Stimulated activated CD4-positive, alpha-beta T cell treated with anti-CD3 and anti-CD28 coated beads, Interleukin-1b, Interleukin-23, amount 100 ng/mL, for 1 hour (primary cell): Measurements from ENCODE around the gene DEGS2.

Experiments
- DNase-seq, 2 donors: peaks; one replicate each; pipeline ENCODE4 v3.0.0-alpha.2; 2020; ENCODE audit warnings: low read depth in 2 of 2

DEGS2 gene

DNA sequence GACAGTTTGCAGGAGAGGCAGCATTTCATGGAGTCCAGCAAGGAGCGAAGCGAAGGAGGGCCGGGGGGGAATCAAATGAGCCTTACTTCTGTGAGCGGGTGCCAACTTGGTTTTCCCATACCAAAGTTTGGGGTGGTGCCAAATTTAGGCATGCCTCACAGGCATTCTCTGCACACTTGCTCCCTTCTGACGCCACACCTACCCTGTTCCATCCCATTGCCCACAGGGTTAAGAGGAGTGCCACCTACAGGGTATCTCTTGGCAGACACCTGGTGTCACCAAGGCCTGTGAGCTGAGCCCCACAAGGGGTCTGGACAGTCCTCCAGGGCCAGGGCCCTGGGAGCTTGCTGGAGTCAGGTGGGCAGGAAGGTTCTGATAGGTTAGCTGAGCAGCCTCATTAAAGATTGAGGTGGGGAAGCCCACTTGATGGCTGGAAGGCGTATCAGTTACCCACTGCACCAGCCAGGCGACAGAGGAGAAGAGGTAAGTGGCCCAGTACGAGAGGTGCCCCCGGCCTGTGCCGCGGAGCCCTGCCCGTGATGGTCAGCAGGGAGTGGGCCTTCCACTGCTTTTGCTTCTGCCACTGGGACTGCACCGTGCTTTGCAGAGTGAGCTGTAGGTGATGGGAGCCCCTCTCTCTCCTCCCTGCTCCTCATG is 45.2 kb downstream of the DEGS2 start:
- DNase-seq = no peak

DNA sequence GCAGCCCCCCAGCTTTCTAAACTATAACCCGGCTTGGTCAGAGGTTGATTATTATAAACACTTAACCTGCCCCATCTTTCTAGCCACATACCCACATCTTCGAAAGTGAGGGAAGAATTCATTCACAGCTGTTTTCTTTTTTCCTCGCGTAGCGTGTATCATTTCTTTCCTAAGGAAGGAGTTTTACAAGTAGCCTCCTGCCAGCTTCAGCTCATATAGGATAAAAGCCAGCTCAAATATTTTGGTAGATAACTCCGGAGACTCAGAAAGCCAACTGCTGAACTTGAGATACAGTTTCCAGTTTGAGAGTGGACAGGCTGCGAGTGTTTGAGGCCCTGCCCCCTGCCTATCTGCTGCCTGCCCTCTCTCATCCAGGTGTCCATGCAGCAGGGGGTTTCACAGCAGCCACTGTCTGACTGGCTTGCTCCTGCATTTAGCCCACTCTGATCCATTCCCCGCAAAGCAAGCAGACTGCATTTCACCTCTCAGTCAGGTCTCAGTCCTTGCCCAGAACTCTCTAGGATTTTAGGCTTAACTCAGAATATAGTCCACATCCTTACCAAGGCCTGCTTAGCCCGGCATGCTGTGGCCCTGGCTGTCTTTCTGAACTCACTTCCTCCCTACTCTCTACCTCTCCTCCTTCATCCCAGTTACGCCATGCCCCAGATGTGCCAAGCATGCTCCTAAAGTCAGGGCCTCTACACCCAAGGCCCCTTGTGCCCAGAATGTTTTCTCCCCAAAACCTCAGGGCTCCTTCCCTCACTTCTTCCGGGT is 47.3 kb downstream of the DEGS2 start:
- DNase-seq = no peak

DNA sequence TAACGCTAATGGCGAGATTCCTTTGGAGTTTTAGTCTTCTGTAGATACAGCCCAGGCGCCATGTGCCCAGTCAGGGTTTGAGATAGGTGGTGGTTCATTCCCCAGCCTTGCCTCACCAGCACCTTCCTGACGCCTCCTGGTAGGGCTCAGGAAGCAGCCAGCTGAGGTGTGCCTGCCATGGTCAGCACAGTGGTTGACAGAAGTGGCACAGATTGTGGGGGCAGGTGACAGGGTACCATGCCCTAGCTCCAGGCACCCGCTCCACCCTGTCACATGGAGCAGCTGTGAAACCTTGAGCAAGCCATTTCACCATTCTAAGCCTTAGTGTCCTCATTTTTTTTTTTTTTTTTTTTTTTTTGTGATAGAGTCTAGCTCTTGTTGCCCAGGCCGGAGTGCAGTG is 48.6 kb downstream of the DEGS2 start:
- no peak for DNase-seq

GRCh38 chr14:100109594-100109955 is 49.9 kb downstream of the DEGS2 start:
- no peak for DNase-seq

DNA sequence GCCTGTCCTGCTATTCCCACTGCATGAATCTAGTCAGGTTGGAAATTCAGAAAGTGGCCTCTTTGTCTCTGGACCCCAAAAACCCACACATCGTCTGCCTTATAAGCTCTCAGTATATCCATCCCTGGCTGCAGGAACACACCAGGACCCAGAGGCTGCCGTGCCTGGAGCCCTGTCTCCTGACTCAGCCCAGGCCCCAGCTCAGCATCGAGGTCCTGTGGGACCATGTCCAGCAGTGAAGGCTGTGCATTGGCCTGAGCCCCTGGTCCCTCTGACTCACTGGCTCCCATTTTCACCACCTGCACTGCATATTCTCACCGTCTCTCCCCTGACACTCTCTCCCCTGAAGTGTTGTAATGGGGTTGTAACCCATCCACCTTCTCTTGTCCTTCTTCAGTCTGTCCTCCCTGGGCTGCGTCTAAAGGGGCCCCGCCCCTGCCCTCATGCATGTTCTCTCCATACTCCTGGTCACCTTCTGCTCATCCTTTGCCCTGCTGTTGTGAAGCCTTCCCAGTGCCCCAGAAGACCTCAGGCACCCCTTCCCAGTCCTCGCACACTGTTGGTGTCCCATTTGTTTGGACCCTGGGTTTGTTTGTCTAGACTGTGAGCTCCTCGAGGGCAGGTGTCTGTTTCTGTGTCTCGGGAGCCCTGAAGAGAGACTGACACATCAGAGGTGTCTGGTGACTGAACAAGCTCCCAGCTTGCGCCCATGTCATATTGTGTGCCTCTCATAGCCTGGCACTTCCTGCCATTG is 50.4 kb downstream of the DEGS2 start:
- no peak for DNase-seq

DNA sequence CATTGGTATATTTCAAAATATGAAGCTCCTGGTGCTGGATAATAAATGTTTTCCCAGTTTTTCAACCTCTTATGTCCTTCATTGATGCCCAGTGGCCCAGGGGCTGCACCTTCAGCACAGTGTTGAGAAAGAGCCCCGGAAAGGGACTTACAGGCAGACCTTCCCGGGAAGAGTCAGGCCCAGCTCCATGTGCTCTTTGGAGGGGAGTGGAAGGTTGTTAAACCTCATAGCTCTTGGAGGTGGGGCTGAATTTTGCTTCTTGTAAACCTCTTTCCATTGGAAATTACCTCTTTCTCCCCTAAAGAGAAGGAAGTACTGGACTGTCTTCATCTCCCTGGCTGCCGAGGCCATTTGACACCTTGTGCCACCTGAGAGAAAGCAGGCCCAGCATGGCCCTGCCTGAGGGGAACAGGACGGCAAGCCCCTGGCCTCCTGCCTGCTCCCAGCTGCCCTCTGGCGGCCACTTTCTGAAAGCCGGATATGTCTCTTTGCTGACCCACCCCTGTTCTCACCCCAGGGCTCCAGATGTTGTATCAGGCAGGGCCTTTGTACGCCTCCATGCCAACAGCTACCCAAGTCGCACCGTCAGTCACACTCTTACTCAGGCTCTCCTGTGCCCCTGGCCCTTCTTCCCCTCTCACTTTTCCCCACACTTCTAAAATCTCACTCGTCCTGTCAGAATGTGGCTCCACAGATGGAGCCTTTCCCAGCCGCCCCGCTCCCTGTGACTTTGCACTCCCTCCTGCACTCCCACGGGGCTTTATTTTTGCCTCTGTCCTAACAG is 51.2 kb downstream of the DEGS2 start:
- peak; percentile 69 to 87 for DNase-seq

- DNase-seq = no peak
These were observed 52.2 kb downstream of the DEGS2 start for GRCh38 chr14:100107236-100107635.

- DNase-seq = no peak
These were observed 53.0 kb downstream of the DEGS2 start for GRCh38 chr14:100106250-100107112.

DNA sequence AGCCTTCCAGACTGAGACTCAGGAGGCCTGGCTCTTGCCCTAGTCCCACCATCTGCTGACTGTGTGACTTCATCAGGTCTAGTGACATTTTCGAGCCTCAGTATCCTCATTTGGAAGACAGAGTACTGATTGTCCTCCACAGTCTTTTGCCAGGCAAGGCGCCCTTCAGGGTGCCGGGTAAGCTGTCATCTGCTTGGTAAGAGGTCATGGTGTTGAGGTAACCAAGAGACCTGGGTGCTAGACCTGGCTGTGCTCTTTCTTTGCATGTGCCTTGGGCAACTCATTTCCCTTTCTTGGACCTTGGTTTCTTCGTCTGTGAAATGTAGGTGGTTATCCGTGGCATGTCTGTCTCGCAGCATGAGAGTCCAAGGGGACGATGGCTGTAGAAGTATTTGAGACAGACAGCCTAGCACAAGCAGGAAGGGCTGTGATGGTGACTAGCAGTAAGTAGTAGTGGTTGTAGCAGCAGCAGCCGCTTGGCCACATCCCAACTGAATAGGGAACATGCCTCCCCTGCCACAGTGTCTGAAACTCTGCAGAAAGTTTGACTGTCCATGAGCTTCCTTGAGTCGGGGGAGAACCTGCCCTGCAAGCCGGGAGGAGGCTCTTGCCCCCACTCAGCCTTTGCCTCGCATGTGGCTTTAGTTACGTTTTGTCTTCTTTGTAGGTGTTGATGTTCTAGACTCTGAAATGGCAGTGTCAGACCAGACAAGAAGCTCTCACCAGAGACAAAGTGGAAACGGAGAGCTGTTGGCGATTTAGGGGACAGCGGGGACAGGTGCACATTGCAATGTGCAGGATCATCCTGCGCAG is 53.9 kb downstream of the DEGS2 start:
- DNase-seq = no peak

GRCh38 chr14:100104523-100105300 is 54.7 kb downstream of the DEGS2 start:
- DNase-seq = no peak

- no peak for DNase-seq
These were observed 55.5 kb downstream of the DEGS2 start for GRCh38 chr14:100104006-100104352.

DNA sequence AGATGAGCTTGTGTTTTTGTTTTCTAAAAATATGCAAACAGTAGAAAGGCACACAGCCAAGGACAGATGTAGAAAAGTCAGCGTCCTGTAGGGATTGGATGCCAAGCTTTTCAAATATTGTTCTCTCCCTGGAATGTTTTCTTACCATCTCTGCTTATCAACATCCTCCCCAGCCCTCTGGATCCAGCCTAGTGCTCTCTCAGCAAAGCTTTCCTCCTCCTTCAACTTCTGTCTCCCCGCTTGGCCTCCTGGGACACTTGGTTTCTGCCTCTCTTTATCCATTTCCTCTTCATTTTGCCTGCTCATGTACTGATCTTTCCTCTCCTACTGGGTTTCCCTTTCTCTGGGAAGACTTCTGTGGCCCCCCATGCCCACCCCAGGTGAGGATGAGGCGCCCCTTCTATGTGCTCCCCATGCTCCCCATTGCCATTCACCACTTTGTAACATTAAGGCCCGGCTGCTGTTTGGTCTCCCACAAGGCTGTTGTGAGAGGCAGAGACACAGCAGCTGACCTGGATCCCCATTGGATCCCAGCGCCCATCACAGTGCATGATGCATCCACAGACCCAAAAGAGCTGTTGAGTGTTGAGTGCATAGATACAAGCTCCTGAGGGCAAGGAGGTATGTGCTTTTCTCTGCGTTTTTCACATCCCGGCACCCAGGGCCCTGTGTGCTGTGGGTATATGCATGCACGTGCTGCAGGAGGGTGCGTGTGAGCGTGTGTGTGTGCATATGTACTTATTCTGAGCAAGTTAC is 56.0 kb downstream of the DEGS2 start:
- no peak for DNase-seq

- DNase-seq = no peak
These were observed 57.2 kb downstream of the DEGS2 start for GRCh38 chr14:100102156-100102785.

- no peak for DNase-seq
These were observed 59.3 kb downstream of the DEGS2 start for GRCh38 chr14:100100032-100100703.

- no peak for DNase-seq
These were observed 61.3 kb downstream of the DEGS2 start for GRCh38 chr14:100098171-100098570.

DNA sequence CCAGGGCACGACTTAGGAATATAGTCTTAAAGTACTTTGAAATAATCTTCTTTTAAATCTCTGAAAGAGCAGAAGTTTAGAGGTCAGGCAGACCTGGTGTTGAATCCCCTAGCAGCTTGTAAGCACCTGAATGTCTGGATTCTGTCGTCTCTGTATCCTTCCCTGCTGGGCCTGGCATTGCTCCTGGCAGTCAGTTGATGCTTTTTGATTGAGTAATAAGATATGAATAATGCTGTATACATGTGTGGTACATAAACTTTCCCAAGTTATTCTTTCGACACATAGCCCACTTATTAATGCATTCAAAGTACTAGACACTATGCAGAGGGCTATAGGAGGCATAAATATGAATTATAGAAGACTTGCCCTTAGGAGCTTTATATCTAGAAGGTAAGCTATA is 62.8 kb downstream of the DEGS2 start:
- no peak for DNase-seq
